IMR-90 (cell line): ENCODE data around the gene CSN1S1. TPM values are rescaled to one million over a fixed set of nuclear protein-coding genes. Genes with fewer than 3 reads are reported as not detected.

ENCODE experiments used
- ATAC-seq: fragments of 200-7000 bp; cut with Tn5 transposase; 2 replicates; pipeline ENCODE4 v1.9.1; 2020; ENCODE audit warnings: low read depth, mild to moderate bottlenecking, moderate library complexity
- BruUV-seq: library from RNA; stranded (reverse); fragments of 400-500 nt; replicated peaks from 2 replicates; lab custom pipeline; 2021; lab: Mats Ljungman, UMichigan
- CTCF ChIA-PET: fragments of 300-600 bp; formaldehyde crosslinking; extraction: SDS; loops from one replicate; lab custom pipeline; 2021; ENCODE audit warnings: antibody characterized with exemption; lab: Yijun Ruan, JAX
- POLR2A ChIA-PET: fragments of 300-600 bp; sonication (Branson Sonifier 250); formaldehyde crosslinking; loops from one replicate; lab custom pipeline; 2022; ENCODE audit warnings: antibody characterized with exemption; ENCODE audit not compliant: unreplicated experiment; lab: Charles Lee
- DNase-seq: peaks from one replicate; pipeline ENCODE4 v3.0.0; 2013
- H2AFZ ChIP-seq: replicated peaks from 2 replicates; pipeline ENCODE3; 2013; ENCODE audit warnings: low read length, mild to moderate bottlenecking; ENCODE audit not compliant: poor library complexity
- H2AK5ac ChIP-seq: 2 replicates; pipeline ENCODE4 v1.6.1; 2013; ENCODE audit warnings: low read depth, low read length, inconsistent platforms
- H2AK9ac ChIP-seq: replicated peaks from 2 replicates; pipeline ENCODE3; 2013; ENCODE audit warnings: mild to moderate bottlenecking, low read depth, low read length, moderate library complexity; ENCODE audit not compliant: poor library complexity
- H2BK120ac ChIP-seq: 2 replicates; pipeline ENCODE4 v1.6.1; 2013; ENCODE audit warnings: low read depth, low read length, inconsistent platforms
- H2BK15ac ChIP-seq: 3 replicates; pipeline ENCODE4 v1.6.1; 2013; ENCODE audit warnings: low read depth, low read length, inconsistent platforms
- H2BK20ac ChIP-seq: 2 replicates; pipeline ENCODE4 v1.6.1; 2013; ENCODE audit warnings: low read depth, mild to moderate bottlenecking, inconsistent platforms, low read length, moderate library complexity
- H2BK5ac ChIP-seq: 2 replicates; pipeline ENCODE4 v1.6.1; 2013; ENCODE audit warnings: mild to moderate bottlenecking, low read depth, low read length, inconsistent platforms; ENCODE audit not compliant: poor library complexity, severe bottlenecking
- H3K14ac ChIP-seq: replicated peaks from 2 replicates; pipeline ENCODE4 v1.6.1; 2013; ENCODE audit warnings: low read depth, low read length, inconsistent platforms
- H3K18ac ChIP-seq: 2 replicates; pipeline ENCODE4 v1.6.1; 2013; ENCODE audit warnings: low read depth, low read length, control low read depth
- H3K23ac ChIP-seq: 2 replicates; pipeline ENCODE4 v1.6.1; 2013; ENCODE audit warnings: low read depth, low read length, inconsistent platforms
- H3K27ac ChIP-seq: 2 replicates; pipeline ENCODE4 v1.5.1; 2013; ENCODE audit warnings: mild to moderate bottlenecking, control low read depth, low read length; ENCODE audit not compliant: insufficient read depth
- H3K27me3 ChIP-seq: 2 replicates; pipeline ENCODE4 v1.6.1; 2013; ENCODE audit warnings: low read length; ENCODE audit not compliant: control insufficient read depth, insufficient read depth
- H3K36me3 ChIP-seq: 2 replicates; pipeline ENCODE4 v1.6.1; 2013; ENCODE audit warnings: low read length, mixed read lengths; ENCODE audit not compliant: control insufficient read depth, insufficient read depth
- H3K4ac ChIP-seq: 2 replicates; pipeline ENCODE4 v1.6.1; 2013; ENCODE audit warnings: low read depth, low read length, inconsistent platforms
- H3K4me1 ChIP-seq: 2 replicates; pipeline ENCODE4 v1.6.1; 2013; ENCODE audit warnings: low read length, mixed read lengths; ENCODE audit not compliant: control insufficient read depth, insufficient read depth
- H3K4me2 ChIP-seq: 2 replicates; pipeline ENCODE4 v1.6.1; 2013; ENCODE audit warnings: low read depth, mild to moderate bottlenecking, control low read depth, low read length, moderate library complexity
- H3K4me3 ChIP-seq: 2 replicates; pipeline ENCODE4 v1.5.1; 2013; ENCODE audit warnings: low read depth, mild to moderate bottlenecking, control low read depth, low read length, moderate library complexity; ENCODE audit not compliant: insufficient read depth
- H3K56ac ChIP-seq: 2 replicates; pipeline ENCODE4 v1.6.1; 2013; ENCODE audit warnings: low read length, inconsistent platforms; ENCODE audit not compliant: insufficient read depth; ENCODE audit errors: extremely low read depth
- H3K79me1 ChIP-seq, 2 experiments: 2 replicates each; pipeline ENCODE4 v1.6.1; 2013; ENCODE audit warnings: low read length in 2 of 2, inconsistent platforms in 1 of 2, low read depth in 1 of 2
- H3K9ac ChIP-seq: 2 replicates; pipeline ENCODE4 v1.6.1; 2013; ENCODE audit warnings: low read depth, low read length, control low read depth
- H3K9me1 ChIP-seq: 2 replicates; pipeline ENCODE4 v1.6.1; 2013; ENCODE audit warnings: low read length, inconsistent platforms; ENCODE audit not compliant: insufficient read depth
- H3K9me3 ChIP-seq: 2 replicates; pipeline ENCODE4 v1.6.1; 2013; ENCODE audit warnings: low read length; ENCODE audit not compliant: control insufficient read depth, insufficient read depth
- H4K20me1 ChIP-seq: 2 replicates; pipeline ENCODE4 v1.6.1; 2013; ENCODE audit warnings: low read length, inconsistent platforms; ENCODE audit not compliant: insufficient read depth
- H4K5ac ChIP-seq: 2 replicates; pipeline ENCODE4 v1.6.1; 2013; ENCODE audit warnings: mild to moderate bottlenecking, low read depth, low read length, control low read depth
- H4K8ac ChIP-seq, 2 experiments: 2 replicates each; pipeline ENCODE4 v1.6.1; 2013; ENCODE audit warnings: low read depth in 2 of 2, low read length in 2 of 2, control low read depth in 1 of 2, inconsistent platforms in 1 of 2
- H4K91ac ChIP-seq: 2 replicates; pipeline ENCODE4 v1.6.1; 2013; ENCODE audit warnings: low read depth, low read length, inconsistent platforms; ENCODE audit not compliant: insufficient read depth
- BHLHE40 ChIP-seq: fragments of 150-350 bp; IDR thresholded peaks from 2 replicates; pipeline ENCODE4 v1.6.1; 2016; ENCODE audit warnings: mild to moderate bottlenecking, low read depth, low read length
- CEBPB ChIP-seq: IDR thresholded peaks from 2 replicates; pipeline ENCODE4 v1.6.1; 2012; ENCODE audit warnings: low read depth, low read length, improper control_type of control experiment
- CHD1 ChIP-seq: IDR thresholded peaks from 2 replicates; pipeline ENCODE4 v1.6.1; 2012; ENCODE audit warnings: low read depth, low read length, improper control_type of control experiment
- CTCF ChIP-seq: conservative IDR thresholded peaks from 2 replicates; pipeline ENCODE4 v1.5.1; 2012; ENCODE audit warnings: mild to moderate bottlenecking, low read depth, low read length, improper control_type of control experiment
- FOS ChIP-seq: fragments of 150-350 bp; IDR thresholded peaks from 2 replicates; pipeline ENCODE4 v1.6.1; 2016; ENCODE audit warnings: low read depth, low read length
- MAFK ChIP-seq: IDR thresholded peaks from 2 replicates; pipeline ENCODE4 v1.6.1; 2012; ENCODE audit warnings: low read depth, low read length, improper control_type of control experiment
- MAZ ChIP-seq: IDR thresholded peaks from 2 replicates; pipeline ENCODE4 v1.6.1; 2012; ENCODE audit warnings: low read depth, mild to moderate bottlenecking, low read length, improper control_type of control experiment, moderate library complexity, borderline replicate concordance
- MXI1 ChIP-seq: IDR thresholded peaks from 2 replicates; pipeline ENCODE4 v1.6.1; 2012; ENCODE audit warnings: low read depth, mild to moderate bottlenecking, low read length, moderate library complexity, borderline replicate concordance
- NFE2L2 ChIP-seq: fragments of 150-350 bp; IDR thresholded peaks from 2 replicates; pipeline ENCODE4 v1.6.1; 2016; ENCODE audit warnings: low read depth, mild to moderate bottlenecking, low read length
- POLR2A ChIP-seq: IDR thresholded peaks from 2 replicates; pipeline ENCODE4 v1.6.1; 2012; ENCODE audit warnings: mild to moderate bottlenecking, low read depth, low read length
- RAD21 ChIP-seq: IDR thresholded peaks from 2 replicates; pipeline ENCODE4 v1.6.1; 2012; ENCODE audit warnings: low read length, improper control_type of control experiment
- RCOR1 ChIP-seq: IDR thresholded peaks from 2 replicates; pipeline ENCODE4 v1.6.1; 2012; ENCODE audit warnings: mild to moderate bottlenecking, low read length, improper control_type of control experiment; ENCODE audit not compliant: insufficient replicate concordance
- RFX5 ChIP-seq: IDR thresholded peaks from 2 replicates; pipeline ENCODE4 v1.8.0; 2012; ENCODE audit warnings: low read depth, mild to moderate bottlenecking, low read length, moderate library complexity
- USF2 ChIP-seq: fragments of 150-350 bp; IDR thresholded peaks from 2 replicates; pipeline ENCODE4 v1.6.1; 2017; ENCODE audit warnings: mild to moderate bottlenecking, antibody characterized with exemption, low read length, low read depth
- WGBS, 2 experiments: methylation state at CpG; one replicate each; pipeline versions ENCODE4 v1.1.5 to v1.1.7; 2013; ENCODE audit warnings: missing lambda C conversion rate in 2 of 2; ENCODE audit not compliant: insufficient read length in 1 of 2; ENCODE audit errors: extremely low coverage in 2 of 2; 5-methylcytosine and 5-hydroxymethylcytosine counted together
- dilution Hi-C: fragments of 300-500 bp; cut with HindIII; formaldehyde crosslinking; loops from one replicate; pipeline ENCODE4 v1.14.3; 2018; ENCODE audit warnings: low sequenced_read_pairs; ENCODE audit not compliant: unreplicated experiment
- in situ Hi-C: fragments of 300-500 bp; cut with MboI; formaldehyde crosslinking; loops from 3 replicates; pipeline ENCODE4 v1.14.3; 2019; ENCODE audit warnings: low sequenced_read_pairs, inconsistent platforms, mixed read lengths
- intact Hi-C: fragments of 100-400 bp; cut with micrococcal nuclease; formaldehyde crosslinking; loops from 2 replicates; pipeline ENCODE4 v1.10.0; 2022
- polyA plus RNA-seq, 3 experiments: library from polyadenylated mRNA; depleted of rRNA; stranded (reverse); fragments of >200 nt; gene quantifications; 2 replicates each; pipeline ENCODE4 v1.2.3, GENCODE V29; 2012; ENCODE audit warnings: low replicate concordance in 1 of 3
- total RNA-seq: library from RNA; depleted of rRNA; stranded (reverse); fragments of >200 nt; gene quantifications from 2 replicates; pipeline ENCODE4 v1.2.3, GENCODE V29; 2012

The CSN1S1 gene
- total and polyA plus RNA-seq, 2 of the 4 experiments (the other 2 are of a cell fraction) = not detected

- Histone ChIP-seq H3K56ac (no peak overlapping the region), H4K91ac (no peak overlapping the region), H3K4me1 (no peaks in the 10 kb centered on the region), H3K9me3 (no peaks in the 10 kb centered on the region), H2BK5ac (no peak overlapping the region), H3K4ac (no peak overlapping the region), H2AK9ac (no peak overlapping the region), H3K79me1 (no peaks in the 10 kb centered on the region), H2BK20ac (no peak overlapping the region), H2AK5ac (no peak overlapping the region), H3K27ac (no peak overlapping the region), H4K8ac (no peak overlapping the region), H3K23ac (no peak overlapping the region), H2BK120ac (no peak overlapping the region), H3K9me1 (no peaks in the 10 kb centered on the region), H4K20me1 (no peaks in the 10 kb centered on the region), H3K9ac (no peak overlapping the region), H3K14ac (no peak overlapping the region), H3K27me3 (no peaks in the 10 kb centered on the region), H4K5ac (no peak overlapping the region), H2BK15ac (no peak overlapping the region), H3K18ac (no peak overlapping the region), H3K4me2 (no peak overlapping the region), H3K36me3 (no peaks in the 10 kb centered on the region), H2AFZ (no peak overlapping the region), H3K4me3 (no peak overlapping the region)
- intact Hi-C loops = no loop called here
- 20% methylated on average over 1 of the region's 1 CpG; no CpG with 5 or more reads in 1 of the 2 experiments for WGBS, 2 experiments
- DNase-seq = no peak
- dilution Hi-C loops = no loop called here
- in situ Hi-C loops = no loop called here
- ChIA-PET CTCF (no interaction called here), POLR2A (no interaction called here)
- no peak for ATAC-seq
- TF ChIP-seq RAD21 (no peak), BHLHE40 (no peak), MXI1 (no peak), CHD1 (no peak), RFX5 (no peak), MAZ (no peak), POLR2A (no peak), RCOR1 (no peak), CTCF (no peak), NFE2L2 (no peak), FOS (no peak), CEBPB (no peak), USF2 (no peak), MAFK (no peak)
- no TSS peak for BruUV-seq
Observed at GRCh38 chr4:69970071-69970470, 39.2 kb downstream of the CSN1S1 start.
